Gastroesophageal sphincter (tissue), 3 donors: ENCODE measurements around the gene WDR81.

Experiments
- POLR2A ChIP-seq, 2 donors: fragments of 450-650 bp; IDR thresholded peaks; one replicate each; pipeline ENCODE4 v1.6.1; 2017; ENCODE audit warnings: antibody characterized with exemption in 2 of 2, mild to moderate bottlenecking in 2 of 2, moderate library complexity in 1 of 2
- POLR2AphosphoS5 ChIP-seq: sonication (generic); formaldehyde crosslinking; IDR thresholded peaks from one replicate; pipeline ENCODE4 v1.6.1; 2017; ENCODE audit warnings: antibody characterized with exemption
- TF ChIP-seq, protein P1 (sequence below), 4 experiments: fragments of 200-600 bp in 2 of 4; fragments of 450-650 bp in 2 of 4; sonication (generic) in 1 of 4; IDR thresholded peaks; one replicate each; pipeline ENCODE4 v1.5.1; 2017 to 2019; ENCODE audit warnings: antibody characterized with exemption in 4 of 4, mild to moderate bottlenecking in 2 of 4, moderate library complexity in 2 of 4

DNA sequence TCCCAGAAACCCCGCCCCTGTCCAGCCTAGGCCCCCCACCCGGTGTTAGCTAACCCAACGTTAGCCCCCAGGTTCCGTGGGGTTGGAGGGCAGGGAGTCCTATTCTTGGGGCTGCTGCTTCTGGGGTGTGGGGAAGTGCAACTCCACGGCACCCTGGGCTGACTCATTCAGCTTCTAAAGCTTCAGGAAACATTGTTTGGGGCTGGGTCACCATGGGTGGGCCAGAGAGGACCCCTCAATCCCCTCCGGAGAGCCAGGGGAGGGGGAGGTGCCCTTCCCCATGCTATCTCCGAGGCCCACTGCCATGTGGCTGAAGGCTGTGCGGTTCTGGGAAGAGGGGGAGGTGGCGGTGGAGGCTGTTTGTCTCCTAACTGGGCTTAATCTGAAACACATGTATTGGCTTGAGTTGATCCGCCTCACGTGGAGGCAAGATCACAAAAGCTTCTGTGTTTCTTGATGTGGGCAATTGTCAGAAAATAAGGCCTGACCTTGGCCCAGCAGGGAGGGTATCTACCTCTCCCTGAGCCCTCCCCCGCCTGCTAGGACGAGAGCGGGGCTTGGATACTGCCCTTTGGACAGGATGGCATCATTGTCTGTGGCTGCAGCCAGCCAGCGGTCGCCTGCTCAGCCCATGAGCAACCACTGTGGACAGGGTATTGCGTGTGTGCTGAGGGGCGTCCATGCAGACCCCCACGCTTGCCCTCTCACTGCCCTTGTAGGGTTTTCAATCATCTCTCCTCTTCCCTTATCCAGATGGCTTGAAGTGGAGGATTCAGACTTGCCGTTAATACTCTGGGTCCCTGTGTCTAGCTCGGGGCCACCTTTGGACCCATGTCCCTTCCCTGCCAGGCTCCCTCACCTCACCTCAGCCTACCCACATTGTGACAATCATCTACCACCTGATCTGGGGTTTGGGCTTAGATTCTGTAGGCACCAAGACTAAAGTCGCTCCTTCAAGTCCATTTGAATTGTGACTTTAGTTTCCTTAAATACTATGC, 38.7 kb downstream of the WDR81 start:
- TF ChIP-seq, protein P1, sequence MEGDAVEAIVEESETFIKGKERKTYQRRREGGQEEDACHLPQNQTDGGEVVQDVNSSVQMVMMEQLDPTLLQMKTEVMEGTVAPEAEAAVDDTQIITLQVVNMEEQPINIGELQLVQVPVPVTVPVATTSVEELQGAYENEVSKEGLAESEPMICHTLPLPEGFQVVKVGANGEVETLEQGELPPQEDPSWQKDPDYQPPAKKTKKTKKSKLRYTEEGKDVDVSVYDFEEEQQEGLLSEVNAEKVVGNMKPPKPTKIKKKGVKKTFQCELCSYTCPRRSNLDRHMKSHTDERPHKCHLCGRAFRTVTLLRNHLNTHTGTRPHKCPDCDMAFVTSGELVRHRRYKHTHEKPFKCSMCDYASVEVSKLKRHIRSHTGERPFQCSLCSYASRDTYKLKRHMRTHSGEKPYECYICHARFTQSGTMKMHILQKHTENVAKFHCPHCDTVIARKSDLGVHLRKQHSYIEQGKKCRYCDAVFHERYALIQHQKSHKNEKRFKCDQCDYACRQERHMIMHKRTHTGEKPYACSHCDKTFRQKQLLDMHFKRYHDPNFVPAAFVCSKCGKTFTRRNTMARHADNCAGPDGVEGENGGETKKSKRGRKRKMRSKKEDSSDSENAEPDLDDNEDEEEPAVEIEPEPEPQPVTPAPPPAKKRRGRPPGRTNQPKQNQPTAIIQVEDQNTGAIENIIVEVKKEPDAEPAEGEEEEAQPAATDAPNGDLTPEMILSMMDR (IDR thresholded peaks at IDR 0.05), result no peak
- TF ChIP-seq POLR2A (IDR thresholded peaks at IDR 0.05) (no peak), POLR2AphosphoS5 (peak; percentile 35)
